ENCODE data around the gene KRTAP6-2. TPM values are rescaled to one million over a fixed set of nuclear protein-coding genes. Genes with fewer than 3 reads are reported as not detected.

Gene KRTAP6-2
- total and polyA plus RNA-seq, 2 of the 13 experiments (the other 11 are each of a cell fraction or from before 2014, with no cell fraction given) = not detected

DNA sequence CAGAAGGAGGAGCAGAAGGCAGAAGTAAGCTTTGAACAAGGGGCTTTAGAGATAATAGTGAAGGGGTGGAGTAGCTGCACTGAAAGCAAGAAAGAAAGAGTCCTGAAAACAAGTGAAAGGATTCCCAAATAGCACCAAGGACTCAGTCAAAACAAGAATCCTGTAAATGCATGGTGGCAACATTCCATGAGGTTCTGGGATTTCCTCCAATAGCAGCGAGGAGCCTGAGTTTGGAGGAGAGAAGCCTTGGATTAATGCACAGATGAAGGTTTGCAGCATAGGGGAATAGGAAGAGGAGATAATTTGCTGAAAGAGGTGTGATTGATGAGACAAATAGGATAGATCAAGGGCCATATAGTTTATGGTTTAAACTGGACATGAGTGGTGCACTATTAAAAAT lies 19.4 kb downstream of the KRTAP6-2 start:
- Histone ChIP-seq H3K36me3 (replicated peaks in 1 of 2; ENCODE audit: control insufficient read depth in 1 of 2, insufficient read depth in 2 of 2, low read length in 2 of 2) (no peaks in the 10 kb centered on the region), H2AFZ (ENCODE audit: low read length) (no peak overlapping the region), H4K20me1 (ENCODE audit: insufficient read depth, low read length) (no peaks in the 10 kb centered on the region), H3K27me3 (ENCODE audit: control insufficient read depth in 1 of 2, insufficient read depth in 2 of 2, low read length in 2 of 2) (no peaks in the 10 kb centered on the region), H3K27ac (ENCODE audit: extremely low read length, insufficient read depth, low read length) (no peak overlapping the region), H3K4me2 (ENCODE audit: low read depth, low read length) (no peak overlapping the region), H3K4me1 (ENCODE audit: insufficient read depth, low read length) (no peaks in the 10 kb centered on the region), H3K79me2 (ENCODE audit: insufficient read depth, low read length) (no peaks in the 10 kb centered on the region), H3K9ac (ENCODE audit: insufficient read depth, low read depth, low read length) (no peak overlapping the region), H3K9me3 (ENCODE audit: low read length) (peaks cover 85% of the 10 kb centered on the region), H3K4me3 (replicated peaks in 1 of 3; ENCODE audit: insufficient read depth in 1 of 3, low read depth in 2 of 3, low read length in 3 of 3) (no peak overlapping the region)
- DNase-seq (ENCODE audit: low spot score) (no peak), ATAC-seq (no peak), FAIRE-seq (no peak)
- ChIA-PET CTCF (ENCODE audit: low intra/inter-chr PET ratio, low total read pairs) (no interaction called here), POLR2A (no interaction called here)
- TF ChIP-seq SNRNP70 (IDR thresholded peaks at IDR 0.05; ENCODE audit: low read depth, low read length) (no peak), ZNF788 (CRISPR knock-in tag; IDR thresholded peaks at IDR 0.05; ENCODE audit: borderline replicate concordance) (no peak), ZNF432 (CRISPR knock-in tag; IDR thresholded peaks at IDR 0.05; ENCODE audit: borderline replicate concordance) (no peak), SP5 (CRISPR knock-in tag; IDR thresholded peaks at IDR 0.05; ENCODE audit: borderline replicate concordance, low read depth) (no peak), NR2F2 (IDR thresholded peaks at IDR 0.05; ENCODE audit: borderline replicate concordance, low read depth) (no peak)
- BruUV-seq (replicated peaks) = no TSS peak
- WGBS (ENCODE audit: low lambda C conversion rate) = 0% methylated on average over 1 of the region's 1 CpG
- intact Hi-C loops (cut with micrococcal nuclease; ENCODE audit: unreplicated experiment) (no loop called here), in situ Hi-C loops (cut with HindIII; ENCODE audit: extremely low pct_ligation_motif_present, low pct_unique_long_range_greater_than_20kb) (no loop called here)

DNA sequence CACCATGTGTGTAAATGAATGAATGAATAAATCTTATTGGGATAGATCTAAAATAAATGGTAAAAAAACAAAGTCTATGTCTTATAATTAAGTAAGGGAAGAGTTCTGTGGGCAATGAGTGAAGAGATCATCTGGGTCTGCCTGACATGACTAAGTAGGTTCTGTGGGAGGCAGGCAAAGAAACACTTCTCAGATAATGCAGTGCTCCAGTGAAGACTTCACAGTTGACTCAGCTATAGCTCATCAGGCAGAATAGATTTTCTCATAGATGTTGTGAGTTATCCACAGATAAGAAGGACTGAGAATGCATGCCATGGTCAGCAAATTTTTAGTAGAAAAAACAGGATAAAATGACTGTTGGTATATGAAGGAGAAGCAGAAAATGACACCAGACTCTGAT lies 20.9 kb downstream of the KRTAP6-2 start:
- no peaks in the 10 kb centered on the region for H3K36me3 ChIP-seq (replicated peaks in 1 of 2; ENCODE audit: control insufficient read depth in 1 of 2, insufficient read depth in 2 of 2, low read length in 2 of 2)
- in situ Hi-C loops (cut with HindIII; ENCODE audit: extremely low pct_ligation_motif_present, low pct_unique_long_range_greater_than_20kb) = no loop called here
- no peak overlapping the region for H3K4me2 ChIP-seq (ENCODE audit: low read depth, low read length)
- POLR2A ChIA-PET = no interaction called here
- no peaks in the 10 kb centered on the region for H3K27me3 ChIP-seq (ENCODE audit: control insufficient read depth in 1 of 2, insufficient read depth in 2 of 2, low read length in 2 of 2)
- no peaks in the 10 kb centered on the region for H3K4me1 ChIP-seq (ENCODE audit: insufficient read depth, low read length)
- TF ChIP-seq MAFK (conservative IDR thresholded peaks at IDR 0.05 in 1 of 2, IDR thresholded peaks at IDR 0.05 in 1 of 2; ENCODE audit: low read length in 2 of 2) = 0 out of 4 replicates have a peak, but pooled peaks of 1 of the 2 experiments have one; percentile 5
- TF ChIP-seq NPAS2 (CRISPR knock-in tag; IDR thresholded peaks at IDR 0.05; ENCODE audit: borderline replicate concordance) = no peak
- H3K9ac ChIP-seq (ENCODE audit: insufficient read depth, low read depth, low read length) = no peak overlapping the region
- no TSS peak for BruUV-seq (replicated peaks)
- no peak overlapping the region for H2AFZ ChIP-seq (ENCODE audit: low read length)
- no peaks in the 10 kb centered on the region for H4K20me1 ChIP-seq (ENCODE audit: insufficient read depth, low read length)
- DNase-seq (ENCODE audit: low spot score) = no peak
- FAIRE-seq = no peak
- H3K79me2 ChIP-seq (ENCODE audit: insufficient read depth, low read length) = no peaks in the 10 kb centered on the region
- intact Hi-C loops (cut with micrococcal nuclease; ENCODE audit: unreplicated experiment) = no loop called here
- no peak for ATAC-seq
- H3K4me3 ChIP-seq (replicated peaks in 1 of 3; ENCODE audit: insufficient read depth in 1 of 3, low read depth in 2 of 3, low read length in 3 of 3) = no peak overlapping the region
- peaks cover 83% of the 10 kb centered on the region for H3K9me3 ChIP-seq (ENCODE audit: low read length)
- H3K27ac ChIP-seq (ENCODE audit: extremely low read length, insufficient read depth, low read length) = no peak overlapping the region
- CTCF ChIA-PET (ENCODE audit: low intra/inter-chr PET ratio, low total read pairs) = no interaction called here

Measured in HepG2 (cell line).